Measurements from ENCODE around the gene CNIH3.

- TF ChIP-seq CTCF (IDR thresholded peaks at IDR 0.05) (no peak), POLR2A (IDR thresholded peaks at IDR 0.05) (no peak)
Observed at GRCh38 chr1:224643653-224644052, 27.5 kb downstream of the CNIH3 start.
